ENCODE results near the gene MRPL1. TPM values are rescaled to one million over a fixed set of nuclear protein-coding genes. Genes with fewer than 3 reads are reported as not detected.

MRPL1 gene
- polyA plus RNA-seq, 3 donors = 4.0 to 11.8 (median 10.7) TPM

GRCh38 chr4:77903186-77903585, 40.6 kb downstream of the MRPL1 start:
- no peak for DNase-seq
- TF ChIP-seq, protein P1, sequence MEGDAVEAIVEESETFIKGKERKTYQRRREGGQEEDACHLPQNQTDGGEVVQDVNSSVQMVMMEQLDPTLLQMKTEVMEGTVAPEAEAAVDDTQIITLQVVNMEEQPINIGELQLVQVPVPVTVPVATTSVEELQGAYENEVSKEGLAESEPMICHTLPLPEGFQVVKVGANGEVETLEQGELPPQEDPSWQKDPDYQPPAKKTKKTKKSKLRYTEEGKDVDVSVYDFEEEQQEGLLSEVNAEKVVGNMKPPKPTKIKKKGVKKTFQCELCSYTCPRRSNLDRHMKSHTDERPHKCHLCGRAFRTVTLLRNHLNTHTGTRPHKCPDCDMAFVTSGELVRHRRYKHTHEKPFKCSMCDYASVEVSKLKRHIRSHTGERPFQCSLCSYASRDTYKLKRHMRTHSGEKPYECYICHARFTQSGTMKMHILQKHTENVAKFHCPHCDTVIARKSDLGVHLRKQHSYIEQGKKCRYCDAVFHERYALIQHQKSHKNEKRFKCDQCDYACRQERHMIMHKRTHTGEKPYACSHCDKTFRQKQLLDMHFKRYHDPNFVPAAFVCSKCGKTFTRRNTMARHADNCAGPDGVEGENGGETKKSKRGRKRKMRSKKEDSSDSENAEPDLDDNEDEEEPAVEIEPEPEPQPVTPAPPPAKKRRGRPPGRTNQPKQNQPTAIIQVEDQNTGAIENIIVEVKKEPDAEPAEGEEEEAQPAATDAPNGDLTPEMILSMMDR (IDR thresholded peaks at IDR 0.05) = no peak
- H4K20me1 ChIP-seq (ENCODE audit: insufficient read depth, low read length) = no peaks in the 10 kb centered on the region
- H3K4me1 ChIP-seq (ENCODE audit: control insufficient read depth in 1 of 2, insufficient read depth in 2 of 2, low read length in 2 of 2) = peaks cover 0 to 6% of the 10 kb centered on the region in 2 donors
- Mint-ChIP-seq H3K9me3 (no peaks in the 10 kb centered on the region), H3K4me3 (no peak overlapping the region), H3K27me3 (ENCODE audit: low read depth in 3 of 3) (no peaks in the 10 kb centered on the region), H3K4me1 (peaks cover 11% of the 10 kb centered on the region), H3K36me3 (peaks cover 21 to 29% of the 10 kb centered on the region in 2 donors), H3K27ac (no peak overlapping the region)
- no peaks in the 10 kb centered on the region for H3K79me2 ChIP-seq (ENCODE audit: insufficient read depth, low read length)
- no peaks in the 10 kb centered on the region for H3K9me3 ChIP-seq (replicated peaks in 1 of 2; ENCODE audit: control insufficient read depth in 1 of 2, insufficient read depth in 1 of 2, low read length in 2 of 2)
- intact Hi-C loops (cut with micrococcal nuclease) = no loop called here
- H3K36me3 ChIP-seq (replicated peaks in 1 of 2; ENCODE audit: control insufficient read depth in 1 of 2, insufficient read depth in 2 of 2, low read length in 2 of 2) = peaks cover 0 to 18% of the 10 kb centered on the region in 2 donors
- no peak overlapping the region for H3K4me2 ChIP-seq (replicated peaks; ENCODE audit: extremely low read depth, low read length, poor library complexity, severe bottlenecking)
- no peak overlapping the region for H2AFZ ChIP-seq (ENCODE audit: insufficient read depth, low read depth, low read length, poor library complexity, severe bottlenecking)
- H3K27me3 ChIP-seq (ENCODE audit: control insufficient read depth in 2 of 2, insufficient read depth in 2 of 2, low read length in 2 of 2) = no peaks in the 10 kb centered on the region
- no peak overlapping the region for H3K9ac ChIP-seq (ENCODE audit: insufficient read depth, low read length, poor library complexity, severe bottlenecking)
- no peak overlapping the region for H3K27ac ChIP-seq (ENCODE audit: low read depth in 1 of 2, low read length in 2 of 2)
- no CpG with 5 or more reads among the region's 1 CpG for WGBS (ENCODE audit: insufficient coverage)
- H3K4me3 ChIP-seq (replicated peaks in 1 of 3; ENCODE audit: low read depth in 2 of 3, low read length in 3 of 3) = no peak overlapping the region

- Histone ChIP-seq H2AFZ (ENCODE audit: insufficient read depth, low read depth, low read length, poor library complexity, severe bottlenecking) (no peak overlapping the region), H3K27ac (ENCODE audit: low read depth in 1 of 2, low read length in 2 of 2) (no peak overlapping the region), H3K4me2 (replicated peaks; ENCODE audit: extremely low read depth, low read length, poor library complexity, severe bottlenecking) (no peak overlapping the region), H4K20me1 (ENCODE audit: insufficient read depth, low read length) (no peaks in the 10 kb centered on the region), H3K9me3 (replicated peaks in 1 of 2; ENCODE audit: control insufficient read depth in 1 of 2, insufficient read depth in 1 of 2, low read length in 2 of 2) (no peaks in the 10 kb centered on the region), H3K4me1 (ENCODE audit: control insufficient read depth in 1 of 2, insufficient read depth in 2 of 2, low read length in 2 of 2) (peaks cover 4 to 6% of the 10 kb centered on the region in 2 donors), H3K27me3 (ENCODE audit: control insufficient read depth in 2 of 2, insufficient read depth in 2 of 2, low read length in 2 of 2) (no peaks in the 10 kb centered on the region), H3K36me3 (replicated peaks in 1 of 2; ENCODE audit: control insufficient read depth in 1 of 2, insufficient read depth in 2 of 2, low read length in 2 of 2) (peaks cover 8 to 21% of the 10 kb centered on the region in 2 donors), H3K79me2 (ENCODE audit: insufficient read depth, low read length) (no peaks in the 10 kb centered on the region), H3K9ac (ENCODE audit: insufficient read depth, low read length, poor library complexity, severe bottlenecking) (no peak overlapping the region), H3K4me3 (replicated peaks in 1 of 3; ENCODE audit: low read depth in 2 of 3, low read length in 3 of 3) (no peak overlapping the region)
- intact Hi-C loops (cut with micrococcal nuclease) = no loop called here
- Mint-ChIP-seq H3K27ac (no peak overlapping the region), H3K9me3 (no peaks in the 10 kb centered on the region), H3K4me1 (peaks cover under 1% of the 10 kb centered on the region), H3K36me3 (peaks cover 24 to 29% of the 10 kb centered on the region in 2 donors), H3K4me3 (no peak overlapping the region), H3K27me3 (ENCODE audit: low read depth in 3 of 3) (no peaks in the 10 kb centered on the region)
- TF ChIP-seq, protein P1 (IDR thresholded peaks at IDR 0.05) = no peak
- DNase-seq = no peak
Observed at GRCh38 chr4:77905651-77906263, 43.1 kb downstream of the MRPL1 start.

Data from CD14-positive monocyte (primary cell).